CMK (cell line): ENCODE data around the gene ANP32B.

Source experiments
- DNase-seq: peaks from one replicate; pipeline ENCODE4 v3.0.0-alpha.2; 2010; ENCODE audit warnings: low read depth

The ANP32B gene

GRCh38 chr9:98031169-98031568 lies 48.0 kb downstream of the ANP32B start:
- no peak for DNase-seq

GRCh38 chr9:98031935-98032334 lies 48.8 kb downstream of the ANP32B start:
- DNase-seq: no peak

GRCh38 chr9:98034593-98035546 lies 51.7 kb downstream of the ANP32B start:
- peak; percentile 62 for DNase-seq

GRCh38 chr9:98037357-98037756 lies 54.2 kb downstream of the ANP32B start:
- DNase-seq: no peak

- no peak for DNase-seq
These were observed 55.8 kb downstream of the ANP32B start for GRCh38 chr9:98038958-98039357.

GRCh38 chr9:98039607-98040017 lies 56.5 kb downstream of the ANP32B start:
- DNase-seq: no peak

- DNase-seq: no peak
These were observed 57.1 kb downstream of the ANP32B start for GRCh38 chr9:98040212-98040611.

GRCh38 chr9:98043915-98044314 lies 60.8 kb downstream of the ANP32B start:
- DNase-seq: no peak

- peak; percentile 43 for DNase-seq
These were observed 62.4 kb downstream of the ANP32B start for GRCh38 chr9:98045234-98046179.

GRCh38 chr9:98046180-98046543 lies 63.0 kb downstream of the ANP32B start:
- DNase-seq: no peak

- DNase-seq: no peak
These were observed 63.9 kb downstream of the ANP32B start for GRCh38 chr9:98047002-98047401.

GRCh38 chr9:98049288-98050072 lies 66.3 kb downstream of the ANP32B start:
- no peak for DNase-seq

- DNase-seq: no peak
These were observed 67.2 kb downstream of the ANP32B start for GRCh38 chr9:98050351-98050750.

- no peak for DNase-seq
These were observed 71.3 kb downstream of the ANP32B start for GRCh38 chr9:98054376-98054951.

- DNase-seq: peak; percentile 86
These were observed 73.4 kb downstream of the ANP32B start, which contains the start of gene NANS for GRCh38 chr9:98056269-98057137. Gene NANS, plus strand, starts transcription at chr9:98056732. Its CDS starts 77 bp downstream, at chr9:98056809.

GRCh38 chr9:98057138-98057799 lies 74.1 kb downstream of the ANP32B start:
- DNase-seq: no peak

- no peak for DNase-seq
These were observed 79.0 kb downstream of the ANP32B start for GRCh38 chr9:98062161-98062560.

GRCh38 chr9:98064623-98065392 lies 81.7 kb downstream of the ANP32B start:
- DNase-seq: no peak
